ENCODE data around the gene TMEM117.

The TMEM117 gene

GRCh38 chr12:44258246-44258645 lies 422.4 kb downstream of the TMEM117 start:
- intact Hi-C loops (cut with DNase I): no loop called here
- no peak for DNase-seq

GRCh38 chr12:44259890-44260289 lies 424.0 kb downstream of the TMEM117 start:
- intact Hi-C loops (cut with DNase I): no loop called here
- no peak for DNase-seq

GRCh38 chr12:44260581-44260980 lies 424.7 kb downstream of the TMEM117 start:
- intact Hi-C loops (cut with DNase I): no loop called here

GRCh38 chr12:44285321-44285960 lies 449.6 kb downstream of the TMEM117 start:
- intact Hi-C loops (cut with DNase I): no loop called here
- DNase-seq: no peak

More at GRCh38 chr12:44260581-44260980, 424.7 kb downstream of the TMEM117 start:
- no peak for DNase-seq

GRCh38 chr12:44286336-44286735 lies 450.5 kb downstream of the TMEM117 start:
- intact Hi-C loops (cut with DNase I): no loop called here
- no peak for DNase-seq

GRCh38 chr12:44286821-44287505 lies 451.1 kb downstream of the TMEM117 start:
- DNase-seq: no peak
- intact Hi-C loops (cut with DNase I): no loop called here

- intact Hi-C loops (cut with DNase I): no loop called here
- no peak for DNase-seq
These were observed 451.7 kb downstream of the TMEM117 start for GRCh38 chr12:44287545-44287944.

- intact Hi-C loops (cut with DNase I): no loop called here
- DNase-seq: no peak
These were observed 458.8 kb downstream of the TMEM117 start for GRCh38 chr12:44294649-44295048.

GRCh38 chr12:44295958-44296623 lies 460.2 kb downstream of the TMEM117 start:
- no peak for DNase-seq
- intact Hi-C loops (cut with DNase I): no loop called here

GRCh38 chr12:44296624-44297197 lies 460.8 kb downstream of the TMEM117 start:
- DNase-seq: no peak
- intact Hi-C loops (cut with DNase I): no loop called here

GRCh38 chr12:44299524-44299923 lies 463.6 kb downstream of the TMEM117 start:
- DNase-seq: no peak
- intact Hi-C loops (cut with DNase I): no loop called here

GRCh38 chr12:44307506-44308168 lies 471.8 kb downstream of the TMEM117 start:
- no peak for DNase-seq
- intact Hi-C loops (cut with DNase I): no loop called here

- no peak for DNase-seq
- intact Hi-C loops (cut with DNase I): no loop called here
These were observed 477.3 kb downstream of the TMEM117 start for GRCh38 chr12:44313188-44313587.

- intact Hi-C loops (cut with DNase I): no loop called here
- DNase-seq: no peak
These were observed 478.2 kb downstream of the TMEM117 start for GRCh38 chr12:44314007-44314500.

- peak in 2 of 10 donors; percentile 56 to 69 for DNase-seq
- intact Hi-C loops (cut with DNase I): no loop called here
These were observed 481.8 kb downstream of the TMEM117 start for GRCh38 chr12:44317651-44318126.

GRCh38 chr12:44331269-44331668 lies 495.4 kb downstream of the TMEM117 start:
- DNase-seq: no peak
- intact Hi-C loops (cut with DNase I): no loop called here

GRCh38 chr12:44334347-44334746 lies 498.5 kb downstream of the TMEM117 start:
- intact Hi-C loops (cut with DNase I): no loop called here

GRCh38 chr12:44335030-44335429 lies 499.1 kb downstream of the TMEM117 start:
- no peak for DNase-seq
- intact Hi-C loops (cut with DNase I): no loop called here

More at GRCh38 chr12:44334347-44334746, 498.5 kb downstream of the TMEM117 start:
- no peak for DNase-seq

GRCh38 chr12:44336577-44336976 lies 500.7 kb downstream of the TMEM117 start:
- no peak for DNase-seq
- intact Hi-C loops (cut with DNase I): no loop called here

GRCh38 chr12:44342371-44342770 lies 506.5 kb downstream of the TMEM117 start:
- intact Hi-C loops (cut with DNase I): no loop called here
- no peak for DNase-seq

Measured in posterior cingulate gyrus (tissue), 11 donors.